ENCODE measurements around the gene CREBL2.
A peak's percentile ranks its signal among the peaks of the same experiment; 100 is the strongest.
"Not testable (repeated sequence)": the region's sequence is repeated elsewhere in the genome, so short reads cannot be mapped to it uniquely, and the experiment has no call there.

CREBL2 gene, protein sequence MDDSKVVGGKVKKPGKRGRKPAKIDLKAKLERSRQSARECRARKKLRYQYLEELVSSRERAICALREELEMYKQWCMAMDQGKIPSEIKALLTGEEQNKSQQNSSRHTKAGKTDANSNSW

DNA sequence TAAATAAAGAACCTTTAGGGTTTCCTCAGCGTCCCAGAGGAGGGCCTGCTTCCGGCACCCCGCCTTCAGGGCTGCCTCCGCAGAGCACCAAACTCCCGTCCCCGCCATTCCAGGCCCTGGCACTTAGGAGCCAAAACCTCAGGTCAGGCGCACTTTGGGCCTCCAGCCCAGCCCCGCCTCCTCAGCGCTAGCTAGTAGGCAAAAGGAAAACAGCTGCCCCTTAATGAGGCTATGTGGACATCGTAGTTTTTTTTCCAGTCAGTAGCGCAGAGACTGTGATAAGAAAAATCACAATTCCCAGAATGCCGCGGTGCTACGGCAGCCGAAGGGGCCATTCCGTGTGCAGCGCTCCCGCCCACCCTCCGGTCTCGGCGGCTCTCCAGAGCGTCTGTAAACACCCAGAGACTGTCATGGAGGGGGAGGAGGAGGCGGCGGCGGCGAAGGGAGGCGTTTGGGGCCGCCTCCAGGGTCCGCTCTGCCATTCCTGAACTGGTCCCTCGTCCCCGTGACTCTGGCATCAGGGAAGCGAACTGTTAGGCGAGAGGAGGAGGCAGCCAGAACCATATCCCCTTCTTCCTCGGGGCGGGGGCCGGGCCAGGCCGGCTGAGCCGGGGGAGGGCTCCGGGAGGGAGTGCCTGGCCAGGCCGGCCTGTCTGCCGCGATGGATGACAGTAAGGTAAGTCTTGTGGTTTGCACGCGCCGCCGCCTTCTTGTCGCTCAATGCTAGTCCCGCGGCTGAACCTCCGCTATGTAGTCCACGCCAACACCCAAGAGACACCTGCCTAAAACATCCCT lies at the start of gene CREBL2:
CREBL2 (plus strand) TSS at position 365 of the 795 bp plus-strand sequence; CDS start at position 662, 297 bp downstream.
- DNase-seq, result peak; percentile 78

DNA sequence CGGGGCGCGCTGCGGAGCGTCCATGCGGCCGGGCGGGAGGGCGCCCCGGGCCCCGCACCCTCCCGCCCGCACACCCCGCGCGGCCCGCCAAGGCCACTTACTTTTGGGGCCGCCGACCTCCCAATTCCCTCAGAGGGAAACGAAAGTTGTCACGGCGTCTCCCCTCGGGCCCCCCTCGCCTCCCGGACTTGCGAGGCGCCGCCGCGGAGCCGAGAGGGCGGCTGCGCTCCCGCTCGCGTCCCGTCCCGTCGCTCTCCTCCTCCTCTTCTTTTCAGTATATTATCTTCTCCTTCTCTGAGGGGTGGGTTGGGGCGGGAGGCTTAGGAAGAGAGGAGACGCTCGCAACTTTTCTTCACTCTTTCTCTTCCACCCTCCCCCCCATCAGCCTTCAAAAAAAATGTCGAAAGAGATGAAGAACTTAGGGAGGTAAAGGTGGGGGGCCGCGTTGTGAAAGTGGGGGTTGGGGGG lies 49.6 kb upstream of the CREBL2 start:
- peak; percentile 17 for DNase-seq

DNA sequence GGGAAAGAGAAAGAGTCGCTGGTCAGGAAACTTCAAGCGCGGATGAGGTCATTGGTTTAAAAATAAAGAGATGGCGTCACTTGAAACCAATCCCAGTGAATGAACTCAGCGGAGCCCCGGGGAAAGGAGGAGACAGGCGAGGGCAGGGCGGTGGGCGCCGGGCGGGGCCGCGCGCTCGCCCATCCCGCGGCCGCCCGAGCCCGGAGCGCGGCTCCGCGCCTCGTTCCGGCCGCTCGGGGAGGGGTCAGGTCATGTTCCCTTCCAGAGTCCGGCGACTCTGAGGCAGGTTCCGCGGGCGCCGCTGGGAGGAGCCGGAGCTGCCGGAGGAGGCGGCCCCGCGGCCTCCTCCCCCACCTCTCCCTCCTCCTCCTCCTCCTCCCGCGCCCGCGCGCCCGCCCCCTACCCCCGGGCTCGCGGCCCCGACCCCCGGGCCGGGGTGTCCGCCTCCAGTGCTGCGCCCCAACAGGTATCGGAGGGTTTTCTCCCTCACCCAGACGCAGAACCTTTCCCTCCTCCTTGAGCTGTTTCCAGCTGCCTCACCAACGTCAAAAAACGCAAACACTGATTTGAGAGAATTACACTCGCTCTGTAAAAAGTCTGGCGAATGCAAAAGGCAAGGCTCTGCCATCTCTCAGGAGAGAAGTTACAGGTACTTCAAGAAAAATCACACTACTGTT lies 49.0 kb upstream of the CREBL2 start, which contains the start of gene DUSP16:
DUSP16 (minus strand) TSS at position 279 of the 677 bp plus-strand sequence. CDS start 41,765 bp downstream, outside the sequence.
- peak; percentile 62 for DNase-seq

DNA sequence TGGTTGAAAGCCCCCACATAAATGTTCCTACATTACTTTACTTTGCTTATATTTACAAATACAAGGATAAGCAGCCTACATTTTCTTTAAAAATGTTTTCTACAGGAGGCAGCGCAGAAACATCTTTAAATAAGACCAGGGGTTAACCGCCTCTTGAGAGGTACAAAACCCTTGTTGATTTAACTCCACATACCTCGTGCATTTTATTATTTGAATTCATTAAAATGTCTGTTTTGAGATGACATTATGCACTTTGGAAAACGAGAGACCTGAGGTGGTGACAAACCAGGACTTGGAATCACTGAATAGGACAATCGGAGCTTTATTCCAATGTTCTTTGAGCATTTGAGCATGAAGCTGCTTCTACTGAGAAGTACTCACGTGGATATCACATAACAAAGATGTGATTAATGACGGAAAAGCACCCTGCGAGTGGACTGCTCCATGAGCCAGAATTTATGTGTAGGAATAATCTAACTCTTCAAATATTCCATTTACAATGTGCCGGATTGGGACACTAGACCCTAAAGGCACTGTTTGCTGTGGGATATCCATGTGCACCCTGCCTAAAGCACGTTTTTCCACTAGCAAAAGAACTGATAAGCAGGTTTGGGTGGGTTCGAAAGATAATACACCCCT lies 48.3 kb upstream of the CREBL2 start:
- DNase-seq, result no peak

DNA sequence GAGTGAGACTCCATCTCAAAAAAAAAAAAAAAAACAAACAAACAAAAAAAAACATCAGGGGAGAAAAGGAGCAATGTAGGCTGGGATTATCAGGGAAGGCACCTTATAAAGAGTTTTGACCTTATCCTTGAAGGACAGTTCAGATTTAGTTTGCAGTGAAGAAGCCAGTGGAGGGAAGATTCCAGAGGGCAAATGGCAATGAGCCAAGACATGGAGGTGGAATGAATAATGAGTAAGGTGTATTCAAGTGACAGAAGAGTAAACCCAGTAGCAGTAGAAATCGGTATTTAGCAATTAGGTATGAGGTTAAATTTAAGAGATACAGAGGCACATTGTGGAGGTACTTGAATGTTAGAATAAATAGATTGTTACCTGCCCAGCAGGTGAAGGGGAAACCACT lies 46.8 kb upstream of the CREBL2 start:
- DNase-seq, result no peak

DNA sequence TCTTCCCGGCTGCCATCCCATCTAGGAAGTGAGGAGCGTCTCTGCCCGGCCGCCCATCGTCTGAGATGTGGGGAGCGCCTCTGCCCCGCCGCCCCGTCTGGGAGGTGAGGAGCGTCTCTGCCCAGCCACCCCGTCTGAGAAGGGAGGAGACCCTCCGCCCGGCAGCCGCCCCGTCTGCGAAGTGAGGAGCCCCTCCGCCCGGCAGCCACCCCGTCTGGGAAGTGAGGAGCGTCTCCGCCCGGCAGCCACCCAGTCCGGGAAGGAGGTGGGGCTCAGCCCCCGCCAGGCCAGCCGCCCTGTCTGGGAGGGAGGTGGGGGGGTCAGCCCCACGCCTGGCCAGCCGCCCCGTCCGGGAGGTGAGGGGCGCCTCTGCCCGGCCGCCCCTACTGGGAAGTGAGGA lies 45.7 kb upstream of the CREBL2 start:
- not testable (repeated sequence) for DNase-seq

DNA sequence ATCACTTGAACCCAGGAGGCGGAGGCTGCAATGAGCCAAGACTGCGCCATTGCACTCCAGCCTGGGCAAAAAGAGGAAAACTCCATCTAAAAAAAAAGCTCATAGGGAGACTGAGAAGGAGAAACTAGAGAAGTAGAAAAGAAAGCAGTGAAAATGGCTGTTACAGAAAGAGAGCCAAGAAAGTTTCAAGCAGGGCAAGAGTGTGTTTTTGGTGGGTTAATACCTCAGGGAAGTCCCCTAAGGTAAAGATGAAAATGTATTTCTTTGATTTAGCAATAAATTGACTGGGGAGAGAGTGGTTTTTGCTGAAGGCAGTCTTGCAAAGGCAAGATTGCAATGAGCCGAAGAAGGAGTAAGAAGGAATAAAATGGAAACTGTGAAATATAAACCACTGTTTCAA lies 39.0 kb upstream of the CREBL2 start:
- no peak for DNase-seq

DNA sequence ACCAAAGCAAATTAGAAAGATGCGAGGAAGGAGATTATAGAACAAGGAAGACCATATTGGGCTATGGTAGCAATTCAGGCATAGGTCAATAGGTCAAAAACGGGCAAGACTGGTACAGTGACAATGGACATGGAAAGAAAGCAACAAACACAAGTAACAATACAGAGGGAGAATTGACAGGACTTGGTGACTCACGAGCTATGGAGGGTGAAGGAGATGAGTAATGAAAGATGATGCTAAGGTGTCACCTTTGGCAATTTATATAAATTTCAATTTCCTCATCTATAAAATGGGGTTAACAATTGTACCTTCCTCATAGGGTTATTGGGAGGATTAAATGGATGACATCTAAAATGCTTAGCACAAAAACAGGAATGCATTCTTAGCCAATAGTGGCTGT lies 33.9 kb upstream of the CREBL2 start:
- DNase-seq, result no peak

DNA sequence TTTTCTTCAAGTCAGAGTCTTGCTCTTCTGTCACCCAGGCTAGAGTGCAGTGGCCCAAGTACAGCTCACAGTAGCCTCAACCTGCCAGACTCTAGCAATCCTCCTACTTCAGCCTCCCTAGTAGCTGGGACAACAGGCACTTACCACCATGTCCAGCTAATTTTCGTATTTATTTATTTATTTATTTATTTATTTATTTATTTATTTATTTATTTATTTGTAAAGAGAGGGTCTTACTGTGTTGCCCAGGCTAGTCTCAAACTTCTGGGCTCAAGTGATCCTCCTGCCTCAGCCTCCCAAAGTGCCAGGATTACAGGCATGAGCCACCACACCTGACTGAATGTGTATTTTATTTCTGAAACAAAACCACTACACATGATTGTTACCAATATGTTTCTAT lies 31.0 kb upstream of the CREBL2 start:
- DNase-seq, result not testable (repeated sequence)

DNA sequence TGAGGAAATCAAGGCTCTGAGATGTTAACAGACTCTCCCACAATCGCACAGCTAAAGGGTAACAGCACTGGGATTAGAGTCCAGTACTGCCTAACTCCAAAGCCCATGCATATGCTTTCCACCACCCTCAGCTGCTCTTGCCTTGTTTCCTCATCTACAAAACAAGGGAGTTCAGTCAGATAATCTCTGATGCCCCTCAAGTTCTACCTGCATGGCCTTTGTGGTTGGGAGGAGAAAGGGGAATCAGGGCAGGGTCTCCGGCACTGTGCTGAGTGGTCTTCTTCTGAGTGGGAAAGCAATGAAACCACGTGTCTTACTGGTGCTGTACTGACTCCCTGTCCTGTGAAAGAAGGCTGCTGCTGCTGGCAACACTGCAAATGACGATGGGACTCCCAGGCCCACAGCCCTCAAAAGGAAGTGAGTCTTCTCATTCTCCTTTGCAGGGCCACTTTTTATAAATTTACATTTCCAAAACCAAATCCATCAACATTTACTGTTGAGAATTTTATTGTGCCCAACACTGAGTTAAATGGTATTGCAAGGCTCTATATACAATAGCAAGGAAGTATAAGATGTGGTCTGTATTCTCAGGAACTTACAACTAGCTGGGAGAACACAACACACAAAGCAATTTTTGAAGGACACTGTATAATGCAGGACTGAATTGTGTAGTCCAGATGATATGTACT lies 29.3 kb upstream of the CREBL2 start:
- no peak for DNase-seq

DNA sequence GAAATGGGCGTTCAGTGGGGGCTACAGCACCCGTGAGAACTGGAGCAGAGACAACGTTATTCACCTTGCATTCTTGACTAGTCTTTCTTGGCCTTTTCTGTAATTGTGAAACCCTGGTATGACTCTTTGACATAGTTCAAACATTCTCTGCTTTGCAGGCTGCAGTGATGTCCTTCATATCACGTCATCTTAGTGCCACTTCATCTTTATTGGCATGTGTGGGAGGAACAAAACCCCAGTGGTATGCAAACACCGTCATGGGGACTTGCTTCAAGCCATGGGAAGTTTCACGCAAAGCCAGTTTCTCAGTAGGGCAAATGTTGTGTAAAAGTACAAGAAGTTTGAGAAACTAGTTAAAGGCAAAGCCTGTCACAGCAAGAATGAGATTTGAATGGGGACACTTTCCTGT lies 28.8 kb upstream of the CREBL2 start:
- DNase-seq, result no peak

DNA sequence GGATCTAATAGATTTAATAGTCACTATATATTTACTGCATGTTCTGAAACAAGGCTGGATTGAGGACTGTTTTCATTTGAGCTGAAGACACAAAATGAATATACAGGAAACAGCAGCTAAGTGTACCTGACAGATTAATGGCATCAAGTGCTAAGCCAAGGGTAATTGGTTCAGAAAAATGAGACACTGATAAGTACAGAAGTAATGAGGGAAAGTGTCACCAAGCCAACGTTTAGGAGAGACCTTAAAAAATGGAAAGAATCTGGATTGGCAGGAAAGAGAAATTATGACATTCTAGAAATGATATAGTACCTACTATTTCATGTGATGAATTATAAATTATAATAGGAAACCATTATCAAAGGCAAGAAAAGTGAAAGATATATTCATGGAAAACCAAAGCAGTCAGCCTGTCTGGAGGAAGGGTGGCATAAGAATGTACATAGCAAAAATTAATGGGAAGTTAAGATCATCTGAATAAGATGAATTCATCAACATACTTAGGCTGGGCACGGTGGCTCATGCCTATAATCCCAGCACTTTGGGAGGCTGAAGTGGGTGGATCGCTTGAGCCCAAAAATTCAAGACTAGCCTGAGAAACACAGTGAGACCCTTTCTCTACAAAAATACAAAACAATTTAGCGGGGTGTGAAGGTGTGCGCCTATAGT lies 28.0 kb upstream of the CREBL2 start:
- no peak for DNase-seq

DNA sequence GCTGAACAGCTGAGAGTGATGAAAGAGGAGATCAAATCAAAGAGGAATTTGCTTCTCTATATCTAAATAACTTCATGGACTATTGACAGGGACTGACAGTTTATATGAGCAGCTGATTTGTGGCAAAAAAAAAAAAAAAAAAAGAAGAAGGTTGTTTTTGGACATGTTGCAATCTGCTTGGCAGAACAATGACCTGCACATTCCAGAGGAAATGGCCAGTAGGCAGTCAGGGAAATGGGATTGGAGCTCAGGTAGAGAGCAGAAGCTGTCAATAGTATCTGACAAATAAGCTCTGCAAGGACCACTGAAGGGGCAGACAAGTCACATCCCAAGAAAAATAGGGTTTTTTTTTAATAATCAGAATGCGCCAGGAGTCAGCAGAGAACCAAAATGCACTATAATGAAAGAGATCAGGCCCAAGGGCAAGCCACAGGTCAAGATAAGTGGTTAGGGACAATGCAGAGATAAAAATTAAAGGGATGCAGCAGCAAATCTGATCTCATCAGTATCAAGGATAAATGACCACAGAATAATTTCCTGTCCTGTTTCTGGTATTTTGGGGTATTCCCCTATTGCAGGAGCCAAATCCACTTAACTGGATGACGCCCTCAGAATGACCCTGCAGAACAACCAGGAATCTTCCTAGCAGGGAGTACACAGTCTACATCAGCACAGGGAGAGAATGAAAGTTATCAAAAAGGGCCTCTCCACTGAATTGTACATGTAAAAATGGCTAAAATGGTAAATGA lies 26.4 kb upstream of the CREBL2 start:
- no peak for DNase-seq

DNA sequence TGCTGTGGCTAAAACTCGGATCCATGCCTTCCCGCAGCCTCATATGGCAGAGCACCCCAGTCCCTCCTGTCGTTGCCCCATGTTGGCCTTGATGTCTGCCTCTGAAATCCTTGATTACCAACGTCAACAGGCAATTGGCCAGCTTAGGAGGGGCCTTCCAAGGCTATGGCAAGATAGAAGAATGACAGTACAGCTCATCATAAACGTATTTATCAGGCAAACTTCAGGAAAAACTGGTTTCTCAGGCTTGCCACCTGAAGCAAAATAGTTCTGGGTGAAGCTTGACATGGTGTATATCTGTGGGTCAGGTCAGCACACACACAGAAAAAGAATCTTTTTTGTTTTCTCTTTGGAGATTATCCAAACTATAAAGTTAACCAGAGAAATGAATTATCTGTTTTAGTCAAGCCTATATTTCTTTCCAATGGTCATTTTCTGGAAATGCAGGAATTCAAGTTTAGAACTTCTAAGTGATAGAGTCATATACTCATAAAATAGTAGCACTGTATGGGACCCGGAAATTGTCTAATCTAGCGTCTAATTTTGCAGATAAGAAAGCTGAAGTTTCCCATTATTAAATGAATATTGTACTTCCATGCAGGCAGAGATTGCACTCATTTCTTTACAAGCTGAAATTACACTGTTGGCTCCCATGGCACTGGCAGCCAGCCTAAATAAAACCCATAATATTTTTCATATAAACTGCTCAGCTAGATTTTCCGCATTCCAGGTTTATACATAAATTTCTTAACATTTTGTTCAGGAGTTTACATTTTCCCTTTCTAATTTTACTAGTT lies 24.6 kb upstream of the CREBL2 start:
- DNase-seq, result no peak

DNA sequence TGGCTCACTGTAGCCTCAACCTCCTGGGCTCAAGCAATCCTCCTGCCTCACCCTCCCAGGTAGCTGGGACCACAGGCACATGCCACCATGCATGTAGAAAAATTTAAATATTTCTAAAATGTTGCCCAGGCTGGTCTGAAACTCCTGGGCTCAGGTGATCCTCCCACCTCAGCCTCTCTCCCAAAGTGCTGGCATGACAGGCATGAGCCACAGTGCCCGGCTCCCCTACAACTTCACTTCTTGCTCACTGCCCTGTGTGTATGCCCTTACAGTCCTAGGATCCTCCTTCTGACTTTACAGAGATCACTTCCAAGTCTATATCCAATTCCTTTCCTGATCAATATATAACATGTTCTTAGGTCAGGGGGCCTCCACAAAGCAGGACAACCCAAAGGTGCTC lies 23.8 kb upstream of the CREBL2 start:
- DNase-seq, result no peak

DNA sequence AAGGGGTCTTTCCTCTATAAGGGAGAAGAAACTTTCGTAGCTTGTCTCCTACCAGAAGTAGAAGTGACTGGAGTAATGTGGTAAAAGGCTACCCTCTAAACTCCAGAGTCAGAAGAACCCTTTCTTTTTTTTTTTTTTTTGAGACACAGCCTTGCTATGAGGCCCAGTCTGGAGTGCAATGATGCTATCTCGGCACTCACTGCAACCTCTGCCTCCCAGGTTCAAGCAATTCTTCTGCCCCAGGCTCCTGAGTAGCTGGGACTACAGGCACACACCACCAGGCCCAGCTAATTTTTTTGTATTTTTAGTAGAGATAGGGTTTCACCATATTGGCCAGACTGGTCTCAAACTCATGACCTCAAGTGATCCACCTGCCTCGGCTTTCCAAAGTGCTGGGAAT lies 23.2 kb upstream of the CREBL2 start:
- DNase-seq, result not testable (repeated sequence)

DNA sequence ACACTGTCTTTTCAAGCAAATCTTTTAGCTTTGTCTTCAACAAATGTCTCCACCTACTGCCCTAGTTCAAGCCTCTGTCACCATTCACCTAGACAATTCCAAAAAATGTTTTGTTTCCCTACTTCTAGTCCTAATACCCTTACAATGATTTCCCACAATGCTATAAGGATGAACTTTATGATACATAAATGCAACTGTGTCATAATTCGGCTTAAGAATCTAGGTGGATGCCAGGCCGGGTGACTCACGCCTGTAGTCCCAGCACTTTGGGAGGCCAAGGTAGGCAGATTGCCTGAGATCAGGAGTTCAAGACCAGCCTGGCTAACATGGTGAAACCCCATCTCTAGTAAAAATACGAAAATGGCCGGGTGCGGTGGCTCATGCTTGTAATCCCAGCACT lies 20.7 kb upstream of the CREBL2 start:
- no peak for DNase-seq

DNA sequence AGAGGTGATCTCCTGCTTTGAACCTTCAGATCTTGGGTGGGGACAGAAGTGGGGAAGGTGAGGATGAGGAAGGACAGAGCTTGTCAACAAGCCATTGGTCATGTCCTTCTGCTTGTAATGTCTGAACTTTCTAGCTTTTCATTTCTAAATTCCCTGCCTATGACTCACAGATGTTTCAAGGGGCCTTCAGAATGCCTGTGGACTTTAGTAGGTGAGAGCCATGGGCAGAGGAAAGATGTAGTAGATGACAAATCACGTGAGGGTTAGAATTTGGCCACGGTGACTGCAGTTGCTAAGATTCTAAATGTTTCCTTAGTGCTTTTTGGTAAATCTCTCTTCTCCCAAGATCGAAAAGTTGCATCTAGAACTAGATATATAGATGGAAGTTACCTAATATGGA lies 18.7 kb upstream of the CREBL2 start:
- no peak for DNase-seq

DNA sequence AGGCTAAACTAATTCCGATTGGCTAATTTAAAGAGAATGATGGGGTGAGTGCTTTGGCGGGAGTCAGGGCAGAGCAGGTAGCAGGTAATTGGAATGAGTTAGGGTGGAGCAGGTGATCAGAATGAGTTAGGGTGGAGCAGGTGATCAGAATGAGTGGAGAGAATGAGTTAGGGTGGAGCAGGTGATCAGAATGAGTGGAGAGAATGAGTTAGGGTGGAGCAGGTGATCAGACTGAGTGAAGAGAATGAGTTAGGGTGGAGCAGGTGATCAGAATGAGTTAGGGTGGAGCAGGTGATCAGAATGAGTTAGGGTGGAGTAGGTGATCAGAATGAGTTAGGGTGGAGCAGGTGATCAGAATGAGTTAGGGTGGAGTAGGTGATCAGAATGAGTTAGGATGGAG lies 15.7 kb upstream of the CREBL2 start:
- DNase-seq, result not testable (repeated sequence)

DNA sequence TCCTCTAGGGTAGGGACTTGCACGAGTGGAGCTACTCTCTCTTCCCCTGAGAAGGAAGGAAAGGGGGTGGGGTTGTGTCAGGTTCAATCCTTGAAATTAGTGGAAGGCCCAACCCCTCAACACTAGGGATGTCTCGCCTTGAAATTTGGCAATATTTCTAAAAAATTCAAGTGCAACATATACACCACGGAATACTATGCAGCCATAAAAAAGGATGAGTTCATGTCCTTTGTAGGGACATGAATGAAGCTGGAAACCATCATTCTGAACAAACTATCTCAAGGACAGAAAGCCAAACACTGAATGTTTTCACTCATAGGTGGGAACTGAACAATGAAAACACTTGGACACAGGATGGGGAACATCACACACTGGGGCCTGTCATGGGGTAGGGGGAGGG lies 15.1 kb upstream of the CREBL2 start:
- DNase-seq, result not testable (repeated sequence)

DNA sequence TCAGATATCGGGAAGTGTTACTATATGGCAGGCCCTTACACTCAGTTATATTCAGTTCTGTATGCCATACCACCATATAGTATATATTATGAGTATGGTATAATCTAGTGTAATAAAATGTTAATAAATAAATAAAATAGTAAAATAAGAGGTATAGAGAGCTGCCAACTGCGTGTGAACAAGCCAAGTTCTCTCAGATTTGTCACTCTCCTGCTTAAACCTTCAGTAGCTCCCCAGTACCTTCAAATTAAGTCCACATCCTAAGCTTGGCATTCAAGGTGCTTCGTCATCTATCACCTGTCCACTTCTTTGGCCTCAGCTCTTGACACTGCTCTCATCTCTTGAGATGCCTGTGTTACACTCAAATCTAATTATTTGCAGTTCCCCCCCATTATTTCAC lies 12.8 kb upstream of the CREBL2 start:
- no peak for DNase-seq
